ENCODE data around the gene FKBP5.

DNA sequence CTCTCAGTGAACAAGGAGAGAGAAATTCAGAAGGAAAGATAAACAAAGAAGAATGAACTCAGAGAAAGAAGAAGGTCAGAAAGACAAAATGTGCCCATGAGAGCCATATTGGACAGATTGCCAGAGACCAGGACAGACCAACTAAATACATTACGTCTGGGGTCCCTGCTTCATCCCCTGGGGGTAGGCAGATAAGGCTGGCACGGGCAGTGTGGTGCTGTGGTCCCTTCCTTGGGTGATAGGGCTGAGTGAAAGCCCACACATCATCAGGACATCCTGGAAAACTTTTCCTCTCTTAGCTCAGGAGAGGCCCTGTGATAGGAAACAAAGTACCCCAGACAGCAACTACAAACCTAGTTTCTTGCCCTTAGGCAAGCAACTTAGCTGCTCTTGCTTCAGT lies 34.9 kb upstream of the FKBP5 start:
- TF ChIP-seq, protein P1, sequence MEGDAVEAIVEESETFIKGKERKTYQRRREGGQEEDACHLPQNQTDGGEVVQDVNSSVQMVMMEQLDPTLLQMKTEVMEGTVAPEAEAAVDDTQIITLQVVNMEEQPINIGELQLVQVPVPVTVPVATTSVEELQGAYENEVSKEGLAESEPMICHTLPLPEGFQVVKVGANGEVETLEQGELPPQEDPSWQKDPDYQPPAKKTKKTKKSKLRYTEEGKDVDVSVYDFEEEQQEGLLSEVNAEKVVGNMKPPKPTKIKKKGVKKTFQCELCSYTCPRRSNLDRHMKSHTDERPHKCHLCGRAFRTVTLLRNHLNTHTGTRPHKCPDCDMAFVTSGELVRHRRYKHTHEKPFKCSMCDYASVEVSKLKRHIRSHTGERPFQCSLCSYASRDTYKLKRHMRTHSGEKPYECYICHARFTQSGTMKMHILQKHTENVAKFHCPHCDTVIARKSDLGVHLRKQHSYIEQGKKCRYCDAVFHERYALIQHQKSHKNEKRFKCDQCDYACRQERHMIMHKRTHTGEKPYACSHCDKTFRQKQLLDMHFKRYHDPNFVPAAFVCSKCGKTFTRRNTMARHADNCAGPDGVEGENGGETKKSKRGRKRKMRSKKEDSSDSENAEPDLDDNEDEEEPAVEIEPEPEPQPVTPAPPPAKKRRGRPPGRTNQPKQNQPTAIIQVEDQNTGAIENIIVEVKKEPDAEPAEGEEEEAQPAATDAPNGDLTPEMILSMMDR (IDR thresholded peaks at IDR 0.05 in 2 of 3, conservative IDR thresholded peaks at IDR 0.05 in 1 of 3; ENCODE audit: insufficient read depth in 2 of 3, low read depth in 1 of 3, low read length in 3 of 3) = no peak
- TF ChIP-seq ERF (CRISPR knock-in tag; IDR thresholded peaks at IDR 0.05) = no peak
- no peak for TF ChIP-seq ETV5 (CRISPR knock-in tag; IDR thresholded peaks at IDR 0.05; ENCODE audit: low read depth)
- no peak for TF ChIP-seq MIER1 (IDR thresholded peaks at IDR 0.05; ENCODE audit: low read depth)
- no peak for TF ChIP-seq CBFA2T3 (IDR thresholded peaks at IDR 0.05)
- TF ChIP-seq, protein P2, sequence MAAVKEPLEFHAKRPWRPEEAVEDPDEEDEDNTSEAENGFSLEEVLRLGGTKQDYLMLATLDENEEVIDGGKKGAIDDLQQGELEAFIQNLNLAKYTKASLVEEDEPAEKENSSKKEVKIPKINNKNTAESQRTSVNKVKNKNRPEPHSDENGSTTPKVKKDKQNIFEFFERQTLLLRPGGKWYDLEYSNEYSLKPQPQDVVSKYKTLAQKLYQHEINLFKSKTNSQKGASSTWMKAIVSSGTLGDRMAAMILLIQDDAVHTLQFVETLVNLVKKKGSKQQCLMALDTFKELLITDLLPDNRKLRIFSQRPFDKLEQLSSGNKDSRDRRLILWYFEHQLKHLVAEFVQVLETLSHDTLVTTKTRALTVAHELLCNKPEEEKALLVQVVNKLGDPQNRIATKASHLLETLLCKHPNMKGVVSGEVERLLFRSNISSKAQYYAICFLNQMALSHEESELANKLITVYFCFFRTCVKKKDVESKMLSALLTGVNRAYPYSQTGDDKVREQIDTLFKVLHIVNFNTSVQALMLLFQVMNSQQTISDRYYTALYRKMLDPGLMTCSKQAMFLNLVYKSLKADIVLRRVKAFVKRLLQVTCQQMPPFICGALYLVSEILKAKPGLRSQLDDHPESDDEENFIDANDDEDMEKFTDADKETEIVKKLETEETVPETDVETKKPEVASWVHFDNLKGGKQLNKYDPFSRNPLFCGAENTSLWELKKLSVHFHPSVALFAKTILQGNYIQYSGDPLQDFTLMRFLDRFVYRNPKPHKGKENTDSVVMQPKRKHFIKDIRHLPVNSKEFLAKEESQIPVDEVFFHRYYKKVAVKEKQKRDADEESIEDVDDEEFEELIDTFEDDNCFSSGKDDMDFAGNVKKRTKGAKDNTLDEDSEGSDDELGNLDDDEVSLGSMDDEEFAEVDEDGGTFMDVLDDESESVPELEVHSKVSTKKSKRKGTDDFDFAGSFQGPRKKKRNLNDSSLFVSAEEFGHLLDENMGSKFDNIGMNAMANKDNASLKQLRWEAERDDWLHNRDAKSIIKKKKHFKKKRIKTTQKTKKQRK (IDR thresholded peaks at IDR 0.05; ENCODE audit: borderline replicate concordance, low read depth, low read length) = no peak
- no peak for TF ChIP-seq ZNF830 (CRISPR knock-in tag; IDR thresholded peaks at IDR 0.05)
- TF ChIP-seq, protein P3, sequence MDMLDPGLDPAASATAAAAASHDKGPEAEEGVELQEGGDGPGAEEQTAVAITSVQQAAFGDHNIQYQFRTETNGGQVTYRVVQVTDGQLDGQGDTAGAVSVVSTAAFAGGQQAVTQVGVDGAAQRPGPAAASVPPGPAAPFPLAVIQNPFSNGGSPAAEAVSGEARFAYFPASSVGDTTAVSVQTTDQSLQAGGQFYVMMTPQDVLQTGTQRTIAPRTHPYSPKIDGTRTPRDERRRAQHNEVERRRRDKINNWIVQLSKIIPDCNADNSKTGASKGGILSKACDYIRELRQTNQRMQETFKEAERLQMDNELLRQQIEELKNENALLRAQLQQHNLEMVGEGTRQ (CRISPR knock-in tag; IDR thresholded peaks at IDR 0.05) = no peak
- no peak for TF ChIP-seq ZNF263 (CRISPR knock-in tag; IDR thresholded peaks at IDR 0.05; ENCODE audit: borderline replicate concordance)
- TF ChIP-seq ZNF224 (CRISPR knock-in tag; IDR thresholded peaks at IDR 0.05) = no peak
- no peak for TF ChIP-seq POLR2A (conservative IDR thresholded peaks at IDR 0.05)
- TF ChIP-seq ZNF57 (CRISPR knock-in tag; IDR thresholded peaks at IDR 0.05) = no peak
